ENCODE results near the gene ATP2B2. TPM values are rescaled to one million over a fixed set of nuclear protein-coding genes. Genes with fewer than 3 reads are reported as not detected.

Gene ATP2B2
- polyA plus RNA-seq, 1 experiment = not detected

DNA sequence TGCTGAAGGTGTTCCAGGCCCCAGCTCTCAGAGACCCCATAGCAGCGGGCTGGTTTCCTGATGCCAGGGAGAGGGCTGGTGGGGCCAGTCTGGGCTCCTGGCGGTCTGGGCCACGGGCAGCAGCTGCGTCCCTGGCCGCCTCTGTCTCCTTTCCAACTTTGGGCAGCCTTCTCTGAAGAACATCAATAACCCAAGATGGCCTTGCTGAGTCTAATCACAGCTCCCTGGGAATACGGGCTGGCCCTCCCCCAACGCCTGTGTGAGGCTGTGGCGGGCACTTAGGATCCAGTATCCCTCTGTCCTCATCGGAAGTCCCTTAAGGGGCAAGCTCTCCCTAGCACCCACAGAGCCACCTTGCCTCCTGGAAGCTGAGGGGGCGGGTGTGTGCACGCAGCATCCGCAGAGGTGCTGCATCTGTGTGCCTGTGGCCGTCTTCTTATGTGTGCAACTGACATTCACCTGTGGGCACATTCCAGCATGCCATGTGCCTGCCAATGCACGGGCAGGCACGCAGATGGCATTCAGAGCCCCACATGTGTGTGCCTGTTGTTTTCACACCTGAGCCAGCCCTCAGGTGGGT lies 2.1 kb downstream of the ATP2B2 start:
- Histone ChIP-seq H3K36me3 (ENCODE audit: control insufficient read depth, insufficient read depth, low read length) (no peaks in the 10 kb centered on the region), H3K4me3 (ENCODE audit: low read depth, low read length) (no peak overlapping the region), H3K27me3 (ENCODE audit: control insufficient read depth, insufficient read depth, low read length) (peaks cover 21% of the 10 kb centered on the region)
- CTCF ChIA-PET = no interaction called here
- DNase-seq (ENCODE audit: low read depth) = no peak
- TF ChIP-seq, protein P1, sequence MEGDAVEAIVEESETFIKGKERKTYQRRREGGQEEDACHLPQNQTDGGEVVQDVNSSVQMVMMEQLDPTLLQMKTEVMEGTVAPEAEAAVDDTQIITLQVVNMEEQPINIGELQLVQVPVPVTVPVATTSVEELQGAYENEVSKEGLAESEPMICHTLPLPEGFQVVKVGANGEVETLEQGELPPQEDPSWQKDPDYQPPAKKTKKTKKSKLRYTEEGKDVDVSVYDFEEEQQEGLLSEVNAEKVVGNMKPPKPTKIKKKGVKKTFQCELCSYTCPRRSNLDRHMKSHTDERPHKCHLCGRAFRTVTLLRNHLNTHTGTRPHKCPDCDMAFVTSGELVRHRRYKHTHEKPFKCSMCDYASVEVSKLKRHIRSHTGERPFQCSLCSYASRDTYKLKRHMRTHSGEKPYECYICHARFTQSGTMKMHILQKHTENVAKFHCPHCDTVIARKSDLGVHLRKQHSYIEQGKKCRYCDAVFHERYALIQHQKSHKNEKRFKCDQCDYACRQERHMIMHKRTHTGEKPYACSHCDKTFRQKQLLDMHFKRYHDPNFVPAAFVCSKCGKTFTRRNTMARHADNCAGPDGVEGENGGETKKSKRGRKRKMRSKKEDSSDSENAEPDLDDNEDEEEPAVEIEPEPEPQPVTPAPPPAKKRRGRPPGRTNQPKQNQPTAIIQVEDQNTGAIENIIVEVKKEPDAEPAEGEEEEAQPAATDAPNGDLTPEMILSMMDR (IDR thresholded peaks at IDR 0.05; ENCODE audit: insufficient read depth, low read depth, low read length) = no peak
- POLR2A ChIA-PET = interaction anchor here (0.6 kb wide), 1 partner anchor 244 kb away, joined by 5 read pairs; no protein-coding TSS in a partner anchor

DNA sequence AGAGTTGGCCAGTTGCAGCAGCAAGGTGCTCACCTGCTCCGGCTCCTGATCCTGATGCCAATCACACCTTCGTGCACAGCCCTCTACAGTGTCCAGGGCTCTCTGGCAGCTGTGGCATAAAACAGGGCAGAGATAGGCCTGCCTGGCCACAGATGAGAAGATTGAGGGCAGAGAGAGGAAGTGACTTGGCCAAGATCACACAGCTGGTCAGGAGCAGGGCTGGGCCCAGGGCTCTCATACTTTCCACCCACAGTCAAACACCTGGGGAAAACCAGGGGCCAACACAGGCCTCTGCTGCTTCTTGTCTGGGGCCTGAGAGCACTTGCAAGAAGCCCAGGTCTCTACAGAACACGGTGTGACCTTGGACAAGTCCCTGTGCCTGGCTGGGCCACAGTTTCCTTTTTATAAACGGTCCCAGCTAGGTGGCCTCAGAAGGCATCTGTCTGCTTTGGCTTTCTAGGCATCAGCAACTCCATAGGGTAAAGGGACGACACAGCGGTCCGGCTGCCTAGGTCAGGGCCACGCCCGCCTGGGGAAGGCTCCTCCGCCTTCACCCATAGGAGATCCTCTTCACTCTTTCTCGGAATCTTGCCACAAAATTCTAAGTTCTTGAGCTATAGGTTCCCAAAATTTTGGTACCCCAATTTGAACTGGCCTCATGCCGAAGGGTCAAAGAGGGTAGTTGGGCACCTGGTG lies 3.1 kb downstream of the ATP2B2 start:
- H3K4me3 ChIP-seq (ENCODE audit: low read depth, low read length) = no peak overlapping the region
- no peaks in the 10 kb centered on the region for H3K36me3 ChIP-seq (ENCODE audit: control insufficient read depth, insufficient read depth, low read length)
- TF ChIP-seq, protein P1 (IDR thresholded peaks at IDR 0.05; ENCODE audit: insufficient read depth, low read depth, low read length) = no peak
- H3K27me3 ChIP-seq (ENCODE audit: control insufficient read depth, insufficient read depth, low read length) = peaks cover 19% of the 10 kb centered on the region
- CTCF ChIA-PET = no interaction called here
- POLR2A ChIA-PET = interaction anchor here (0.6 kb wide), 1 partner anchor 245 kb away, joined by 5 read pairs; no protein-coding TSS in a partner anchor
- no peak for DNase-seq (ENCODE audit: low read depth)

DNA sequence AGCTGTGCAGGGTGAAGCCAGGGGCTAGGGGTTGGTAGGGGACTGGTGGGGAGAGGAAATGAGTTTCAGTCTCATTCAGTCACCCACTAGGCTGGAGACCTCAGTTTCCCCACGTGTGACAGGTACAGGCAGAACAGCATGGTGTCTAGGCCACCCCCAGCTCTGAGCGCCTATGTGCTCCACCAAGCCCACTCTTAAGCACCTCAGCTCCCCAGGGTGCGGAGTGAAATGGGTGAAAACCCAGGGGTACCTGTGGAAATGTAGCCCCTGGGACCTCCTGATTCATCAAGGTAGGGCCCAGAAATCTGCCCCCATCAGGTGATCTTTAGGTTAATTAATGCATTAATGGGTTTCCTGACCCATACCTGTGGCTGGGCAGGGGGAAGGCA lies 3.7 kb downstream of the ATP2B2 start:
- POLR2A ChIA-PET = no interaction called here
- no peak overlapping the region for H3K4me3 ChIP-seq (ENCODE audit: low read depth, low read length)
- DNase-seq (ENCODE audit: low read depth) = no peak
- H3K27me3 ChIP-seq (ENCODE audit: control insufficient read depth, insufficient read depth, low read length) = peaks cover 21% of the 10 kb centered on the region
- CTCF ChIA-PET = no interaction called here
- no peaks in the 10 kb centered on the region for H3K36me3 ChIP-seq (ENCODE audit: control insufficient read depth, insufficient read depth, low read length)
- TF ChIP-seq, protein P1 (IDR thresholded peaks at IDR 0.05; ENCODE audit: insufficient read depth, low read depth, low read length) = no peak

DNA sequence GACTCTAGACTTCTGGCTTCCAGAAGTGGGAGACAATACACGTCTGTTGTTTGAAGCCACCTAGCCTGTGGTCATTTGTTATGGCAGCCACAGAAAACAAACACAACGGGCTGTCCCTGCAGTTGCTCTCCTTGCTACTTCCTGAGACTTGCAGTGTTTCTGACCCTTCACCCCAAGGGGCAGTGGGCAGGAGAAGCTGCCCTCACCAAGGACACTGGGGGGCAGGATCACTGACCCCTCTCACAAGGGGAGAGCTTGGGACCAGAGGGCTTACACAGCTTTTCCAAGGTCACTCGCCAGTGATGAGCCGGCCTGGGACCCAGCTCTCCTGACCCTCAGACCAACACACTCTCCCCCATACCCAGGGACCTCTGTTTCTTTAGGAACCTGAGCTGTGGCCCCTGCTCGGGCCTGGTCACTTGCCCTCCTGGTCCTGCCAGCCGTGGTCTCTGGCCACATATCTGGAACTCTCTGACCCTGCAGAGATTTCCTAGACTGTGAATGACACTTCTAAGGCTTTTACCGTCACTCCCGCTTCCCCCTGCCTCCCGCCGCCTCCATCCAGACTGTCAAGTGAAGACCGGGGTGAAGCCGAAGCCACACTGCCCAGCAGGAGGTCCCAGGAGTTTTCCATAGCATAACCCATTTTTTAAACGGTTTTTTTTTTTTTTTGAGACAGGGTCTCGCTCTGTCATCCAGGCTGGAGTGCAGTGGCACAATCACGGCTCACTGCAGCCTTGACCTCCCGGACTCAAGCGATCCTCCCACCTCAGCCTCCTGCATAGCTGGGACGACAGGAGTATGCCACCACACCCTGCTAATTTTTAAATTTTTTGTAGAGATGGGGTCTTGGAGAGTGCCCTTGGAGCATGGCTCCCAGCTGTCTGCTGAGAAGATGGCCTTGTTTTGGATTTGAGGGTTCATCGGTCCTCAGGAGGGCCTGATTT lies 4.4 kb downstream of the ATP2B2 start:
- H3K4me3 ChIP-seq (ENCODE audit: low read depth, low read length) = no peak overlapping the region
- H3K27me3 ChIP-seq (ENCODE audit: control insufficient read depth, insufficient read depth, low read length) = peaks cover 18% of the 10 kb centered on the region
- CTCF ChIA-PET = interaction anchor here (0.6 kb wide), 1 partner anchor 61 kb away, joined by 5 read pairs; no protein-coding TSS in a partner anchor
- TF ChIP-seq, protein P1 (IDR thresholded peaks at IDR 0.05; ENCODE audit: insufficient read depth, low read depth, low read length) = no peak
- H3K36me3 ChIP-seq (ENCODE audit: control insufficient read depth, insufficient read depth, low read length) = no peaks in the 10 kb centered on the region
- DNase-seq (ENCODE audit: low read depth) = no peak
- POLR2A ChIA-PET = no interaction called here

DNA sequence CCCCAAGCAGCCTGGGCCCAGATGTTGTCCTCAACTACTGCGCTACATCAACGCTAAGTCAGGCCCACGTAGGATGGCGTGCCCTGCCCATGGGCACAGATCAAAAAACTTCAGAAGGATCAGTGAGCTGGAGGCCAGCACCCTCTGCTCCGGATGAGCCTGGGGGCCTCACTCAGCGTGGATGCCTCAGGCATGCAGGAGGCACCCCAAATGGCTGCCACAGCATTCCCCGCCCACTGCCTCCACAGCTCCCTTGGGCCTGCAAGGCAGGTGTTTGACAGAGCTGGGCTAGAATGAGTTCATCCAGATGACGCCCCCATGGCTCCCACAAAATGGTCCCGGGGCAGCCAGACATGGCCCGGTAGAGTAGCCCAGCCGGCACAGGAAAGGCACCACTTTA lies 7.1 kb downstream of the ATP2B2 start:
- no peaks in the 10 kb centered on the region for H3K36me3 ChIP-seq (ENCODE audit: control insufficient read depth, insufficient read depth, low read length)
- DNase-seq (ENCODE audit: low read depth) = no peak
- no peak overlapping the region for H3K4me3 ChIP-seq (ENCODE audit: low read depth, low read length)
- TF ChIP-seq, protein P1 (IDR thresholded peaks at IDR 0.05; ENCODE audit: insufficient read depth, low read depth, low read length) = no peak
- ChIA-PET POLR2A (no interaction called here), CTCF (interaction anchor here (1.5 kb wide), 1 partner anchor 154 kb away, joined by 4 read pairs; no protein-coding TSS in a partner anchor)
- H3K27me3 ChIP-seq (ENCODE audit: control insufficient read depth, insufficient read depth, low read length) = peaks cover 4% of the 10 kb centered on the region; the same call in 1 of the 2 replicates

All from BJ (cell line).